PFSK-1 (cell line): ENCODE data around the gene PIK3AP1.

Source experiments
- FOXP2 ChIP-seq: optimal IDR thresholded peaks from 2 replicates; pipeline ENCODE3; 2011; ENCODE audit warnings: borderline replicate concordance, control low read depth, inconsistent platforms; ENCODE audit not compliant: insufficient read depth; ENCODE audit errors: extremely low read length, extremely low read depth
- POLR2AphosphoS5 ChIP-seq: IDR thresholded peaks from 2 replicates; pipeline ENCODE4 v1.6.1; 2012; ENCODE audit warnings: low read depth, mild to moderate bottlenecking, control low read depth, low read length, moderate library complexity
- REST ChIP-seq, 2 experiments: IDR thresholded peaks; 2 replicates each; pipeline versions ENCODE4 v1.6.1 to v1.8.0; 2011 to 2012; ENCODE audit warnings: low read depth in 2 of 2, low read length in 2 of 2, control low read depth in 1 of 2, inconsistent platforms in 1 of 2, mild to moderate bottlenecking in 1 of 2, moderate library complexity in 1 of 2; ENCODE audit not compliant: insufficient read depth in 1 of 2
- SIN3A ChIP-seq: IDR thresholded peaks from 2 replicates; pipeline ENCODE4 v1.6.1; 2012; ENCODE audit warnings: mild to moderate bottlenecking, low read length, moderate library complexity, borderline replicate concordance; ENCODE audit not compliant: insufficient read depth
- TAF1 ChIP-seq: IDR thresholded peaks from 2 replicates; pipeline ENCODE4 v1.6.1; 2012; ENCODE audit warnings: low read length, control low read depth, borderline replicate concordance; ENCODE audit not compliant: insufficient read depth

DNA sequence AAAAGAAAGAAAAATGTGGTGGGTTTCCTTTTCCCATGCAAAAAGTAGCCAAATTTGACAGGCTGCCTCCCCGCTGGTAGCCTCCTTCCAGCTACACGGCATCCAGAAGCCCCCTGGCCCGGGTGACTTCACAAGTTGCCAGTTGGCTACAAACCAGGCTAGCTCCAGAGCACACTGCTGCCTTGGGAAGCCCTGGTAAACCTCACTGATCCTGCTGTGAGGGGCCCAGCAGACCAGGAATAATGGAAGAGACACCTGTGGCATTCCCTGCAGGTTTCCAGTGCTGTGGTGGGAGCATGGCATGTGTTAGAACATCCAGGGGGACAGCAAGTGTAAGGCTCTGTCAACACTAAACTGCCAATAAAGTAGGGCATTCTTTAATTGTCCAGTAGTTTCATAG lies 77.8 kb downstream of the PIK3AP1 start:
- TF ChIP-seq POLR2AphosphoS5 (no peak), TAF1 (no peak), FOXP2 (no peak), SIN3A (no peak), REST (IDR thresholded peaks at IDR 0.05; ENCODE audit: insufficient read depth in 1 of 2, low read depth in 2 of 2, low read length in 2 of 2) (no peak)
